Regular cardiac myocyte (primary cell): Measurements from ENCODE around the gene ARSA. TPM values are rescaled to one million over a fixed set of nuclear protein-coding genes. Genes with fewer than 3 reads are reported as not detected.

ENCODE experiments used
- total RNA-seq: library from RNA; depleted of rRNA; stranded (reverse); fragments of >200 nt; gene quantifications from 2 replicates; pipeline ENCODE4 v1.2.3, GENCODE V29; 2014

The ARSA gene
- 6.9 and 19.4 TPM in 2 replicates for total RNA-seq

DNA sequence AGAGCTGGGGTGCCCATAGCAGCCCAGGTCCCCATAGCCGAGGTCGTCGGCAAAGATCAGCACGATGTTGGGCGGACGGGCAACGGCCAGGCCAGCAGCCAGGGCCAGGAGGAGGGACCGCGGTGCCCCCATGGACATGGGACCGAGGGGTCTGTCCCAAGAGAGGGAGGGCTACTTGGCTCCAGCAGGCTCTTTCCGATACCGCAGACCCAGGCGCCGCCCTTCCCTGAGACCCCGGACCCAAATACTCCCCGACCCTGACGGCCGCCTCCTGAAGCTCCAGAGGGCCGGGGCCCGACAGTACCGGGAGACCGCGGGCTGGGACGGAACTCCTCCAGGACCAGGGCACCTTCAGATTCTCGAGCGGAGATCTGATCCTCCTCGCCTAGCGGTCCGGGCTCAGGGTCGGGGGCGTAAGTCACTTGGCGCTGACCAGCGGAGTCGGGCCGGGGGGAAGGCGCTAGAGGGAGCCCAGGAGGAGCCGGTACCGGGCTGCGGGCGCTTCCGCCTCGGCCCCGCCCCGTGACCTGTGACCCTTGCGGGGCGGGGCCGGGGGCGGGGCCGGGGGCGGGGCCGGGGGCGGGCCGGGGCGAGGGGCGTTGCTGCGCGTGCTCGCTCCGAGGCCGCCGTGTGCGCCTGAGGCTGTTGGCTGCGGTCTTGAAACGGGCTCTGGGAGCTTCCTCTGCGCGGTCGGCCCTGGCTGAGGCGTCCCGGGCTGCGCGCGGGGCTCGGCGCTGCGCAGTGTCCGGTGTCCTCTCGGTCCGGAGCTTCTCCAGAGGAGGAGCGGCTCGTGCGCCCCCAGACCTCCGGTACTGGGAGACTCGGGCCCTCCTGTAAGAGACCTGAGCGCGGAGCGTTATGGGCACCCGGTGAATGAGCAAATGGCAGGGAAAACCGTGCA, at the start of gene ARSA:
Gene ARSA, minus strand, starts transcription at position 511 of the 901 bp plus-strand sequence. Its CDS starts 373 bp downstream, at position 138.

DNA sequence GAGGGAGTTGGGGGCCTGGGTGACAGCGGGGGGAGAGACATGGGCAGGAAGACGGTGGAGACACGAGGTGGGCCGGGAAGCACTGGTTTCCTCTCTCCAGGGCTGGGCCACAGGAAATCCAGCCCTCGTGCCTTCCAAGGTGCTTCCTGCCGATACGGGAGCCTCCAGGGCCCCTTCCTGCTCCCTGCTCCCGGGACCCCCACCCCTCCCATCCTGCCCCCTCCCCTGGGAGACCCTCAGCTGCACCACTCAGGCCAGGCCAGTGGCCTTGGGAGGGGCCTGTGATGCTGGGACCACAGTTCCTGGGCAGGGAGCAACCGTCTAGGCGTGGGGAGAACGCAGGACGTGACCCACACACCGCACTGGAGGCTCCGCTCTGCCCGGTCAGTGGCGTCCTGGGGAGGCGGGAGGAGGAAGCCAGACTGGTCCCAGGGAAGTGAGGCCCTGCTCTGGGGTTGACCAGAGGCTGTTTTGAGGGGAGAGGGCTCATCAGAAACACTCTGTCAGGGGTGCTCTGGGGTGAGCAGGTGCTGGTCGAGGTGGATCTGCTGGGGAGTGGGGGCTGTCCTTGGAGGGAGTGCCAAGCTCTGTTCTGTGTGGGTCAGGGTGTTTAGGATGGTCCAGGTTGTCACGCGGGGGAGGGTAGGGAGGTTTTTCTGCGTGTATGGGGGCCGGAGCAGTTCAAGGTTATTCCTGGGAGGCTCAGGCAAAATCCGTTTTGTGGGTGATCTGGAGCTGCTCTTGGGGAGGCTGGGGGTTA, 44.7 kb upstream of the ARSA start, which contains the start of gene SHANK3:
Gene SHANK3, plus strand, starts transcription at position 353 of the 760 bp plus-strand sequence.

DNA sequence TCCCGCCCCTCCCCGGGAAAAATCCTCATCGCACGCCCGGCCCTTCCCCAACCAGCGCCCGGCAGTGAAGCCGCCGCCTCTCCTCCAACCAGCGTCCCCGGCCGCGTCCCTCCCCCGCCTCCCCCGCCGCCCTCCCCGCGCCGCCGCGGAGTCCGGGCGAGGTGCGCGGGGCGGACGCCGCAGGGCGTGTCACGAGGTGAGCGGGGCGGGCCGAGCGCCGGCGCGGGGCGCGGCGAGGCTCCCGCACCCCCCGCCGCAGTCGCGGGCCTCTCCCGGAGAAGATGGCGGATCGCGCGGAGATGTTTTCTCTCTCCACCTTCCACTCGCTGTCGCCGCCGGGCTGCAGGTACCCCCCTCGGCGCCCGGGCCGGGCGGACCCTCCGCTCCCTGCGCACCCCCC, 27.4 kb downstream of the ARSA start, which contains the start of gene MAPK8IP2:
Gene MAPK8IP2, plus strand, starts transcription at position 256 of the 400 bp plus-strand sequence. Its CDS starts 26 bp downstream, at position 282.

GRCh38 chr22:50582493-50583293, 45.3 kb downstream of the ARSA start, which contains the start of gene CHKB:
CHKB (minus strand) TSS chr22:50582849; CDS start chr22:50582781, 68 bp downstream.

GRCh38 chr22:50577987-50578775, 49.8 kb downstream of the ARSA start, which contains the start of gene CPT1B:
CPT1B (minus strand) TSS chr22:50578427; CDS start chr22:50577915, 512 bp downstream.

Other genes starting within 250 kb of the ARSA start
- gene SBF1, start 153.1 kb downstream of the ARSA start, total RNA-seq = 60.0 and 64.2 TPM in 2 replicates
- 0.58 and 1.1 TPM in 2 replicates for gene ADM2, start 146.6 kb downstream of the ARSA start, total RNA-seq
- gene MIOX, start 141.3 kb downstream of the ARSA start, total RNA-seq = under 0.01 TPM in 1 of 2 replicates, not detected in the other
- 30.7 and 54.3 TPM in 2 replicates for gene LMF2, start 120.5 kb downstream of the ARSA start, total RNA-seq
- 18.3 and 55.2 TPM in 2 replicates for gene NCAPH2, start 119.9 kb downstream of the ARSA start, total RNA-seq
- 0.56 and 5.4 TPM in 2 replicates for gene SCO2, start 102.6 kb downstream of the ARSA start, total RNA-seq
- 7.1 and 13.5 TPM in 2 replicates for gene TYMP, start 98.1 kb downstream of the ARSA start, total RNA-seq
- under 0.01 TPM in 2 replicates for gene KLHDC7B, start 82.3 kb downstream of the ARSA start, total RNA-seq
- not detected in 2 replicates for gene SYCE3, start 65.2 kb downstream of the ARSA start, total RNA-seq
- 0.96 and 3.9 TPM in 2 replicates for gene CPT1B, start 49.7 kb downstream of the ARSA start, total RNA-seq
- 14.0 and 24.5 TPM in 2 replicates for gene CHKB, start 45.3 kb downstream of the ARSA start, total RNA-seq
- under 0.01 TPM in 2 replicates for gene MAPK8IP2, start 27.4 kb downstream of the ARSA start, total RNA-seq
- 0.19 and 0.28 TPM in 2 replicates for gene SHANK3, start 44.7 kb upstream of the ARSA start, total RNA-seq
- not detected in 2 replicates for gene ACR, start 110.1 kb upstream of the ARSA start, total RNA-seq
- gene RABL2B, start 155.5 kb upstream of the ARSA start, total RNA-seq = 5.4 and 6.7 TPM in 2 replicates